Thyroid gland (tissue), 4 donors: Measurements from ENCODE around the gene PAM16. TPM values are rescaled to one million over a fixed set of nuclear protein-coding genes. Genes with fewer than 3 reads are reported as not detected.
"Not testable (repeated sequence)": the region's sequence is repeated elsewhere in the genome, so short reads cannot be mapped to it uniquely, and the experiment has no call there.

ENCODE experiments used
- DNase-seq, 2 donors: peaks; one replicate each; pipeline ENCODE4 v3.0.0-alpha.2; 2019
- H3K27ac ChIP-seq, 3 donors: fragments of 200-600 bp; sonication (generic); 1 replicate in 2 of 3; 2 replicates in 1 of 3; pipeline ENCODE4 v1.5.1; 2016 to 2019; ENCODE audit warnings: mild to moderate bottlenecking in 1 of 3, moderate library complexity in 1 of 3
- H3K27me3 ChIP-seq: fragments of 200-600 bp; sonication (generic); one replicate; pipeline ENCODE4 v1.5.1; 2019
- H3K36me3 ChIP-seq, 2 donors: fragments of 200-600 bp; sonication (generic); one replicate each; pipeline ENCODE4 v1.5.1; 2016 to 2019
- H3K4me1 ChIP-seq, 2 donors: fragments of 200-600 bp; sonication (generic); one replicate each; pipeline ENCODE4 v1.5.1; 2017 to 2019
- H3K4me3 ChIP-seq, 3 donors: fragments of 200-600 bp; sonication (generic); replicated peaks in 1 of 3; 1 replicate in 2 of 3; 2 replicates in 1 of 3; pipeline ENCODE4 v1.5.1; 2016; ENCODE audit warnings: mild to moderate bottlenecking in 1 of 3
- H3K9me3 ChIP-seq: fragments of 200-600 bp; sonication (generic); one replicate; pipeline ENCODE4 v1.5.1; 2017
- CTCF ChIP-seq, 6 experiments: fragments of 200-600 bp in 3 of 6; fragments of 450-650 bp in 3 of 6; sonication (generic) in 3 of 6; IDR thresholded peaks; one replicate each; pipeline ENCODE4 v1.5.1; 2016 to 2019; ENCODE audit warnings: antibody characterized with exemption in 6 of 6, mild to moderate bottlenecking in 2 of 6, inconsistent platforms in 1 of 6, moderate library complexity in 1 of 6
- POLR2A ChIP-seq, 2 donors: fragments of 450-650 bp; IDR thresholded peaks; one replicate each; pipeline ENCODE4 v1.6.1; 2017; ENCODE audit warnings: antibody characterized with exemption in 2 of 2, mild to moderate bottlenecking in 2 of 2, moderate library complexity in 1 of 2
- WGBS, 2 donors: methylation state at CpG; one replicate each; pipeline ENCODE4 v1.1.5; 2017; 5-methylcytosine and 5-hydroxymethylcytosine counted together
- intact Hi-C: fragments of 100-400 bp; cut with DNase I; formaldehyde crosslinking; loops from one replicate; pipeline ENCODE4 v1.15.1; 2023
- total RNA-seq, 4 donors: library from RNA; depleted of rRNA; stranded (reverse); fragments of >200 nt; gene quantifications; one replicate each; pipeline ENCODE4 v1.2.3, GENCODE V29; 2016

PAM16 gene
- total RNA-seq: 10 to 100 TPM in 3 of 4 donors, 1 to 10 TPM in 1; 5.6 to 60.2 (median 27.3) TPM

GRCh38 chr16:4350787-4351659 is at the start of gene PAM16:
Gene PAM16, minus strand, starts transcription at chr16:4351321. Its CDS starts 87 bp downstream, at chr16:4351234.
- no peak for TF ChIP-seq CTCF (IDR thresholded peaks at IDR 0.05)
- TF ChIP-seq POLR2A (IDR thresholded peaks at IDR 0.05): peak in 1 of 2 donors; percentile 47
- 0% methylated on average over 12 to 13 of the region's 81 CpGs for WGBS, 2 donors
- Histone ChIP-seq H3K4me1 (peaks cover 9 to 17% of the 10 kb centered on the region in 2 donors), H3K27ac (peak within 1 kb of the TSS in 2 of 3 donors; percentile 43 to 69), H3K9me3 (no peaks in the 10 kb centered on the region), H3K27me3 (no peaks in the 10 kb centered on the region), H3K36me3 (no peaks in the 10 kb centered on the region), H3K4me3 (peak within 1 kb of the TSS; percentile 14 to 88 (median 68))
- peak; percentile 98 for DNase-seq
- intact Hi-C loops: no loop called here

GRCh38 chr16:4399001-4399730 is 48.0 kb upstream of the PAM16 start:
- DNase-seq: no peak
- no peaks in the 10 kb centered on the region for H3K9me3 ChIP-seq
- intact Hi-C loops: no loop called here
- H3K36me3 ChIP-seq: no peaks in the 10 kb centered on the region
- no peaks in the 10 kb centered on the region for H3K27me3 ChIP-seq
- peaks cover 0 to 6% of the 10 kb centered on the region in 2 donors for H3K4me1 ChIP-seq
- TF ChIP-seq CTCF (IDR thresholded peaks at IDR 0.05): no peak
- TF ChIP-seq POLR2A (IDR thresholded peaks at IDR 0.05): no peak
- WGBS, 2 donors: 92 to 94% methylated on average over 9 of the region's 9 CpGs
- no peak overlapping the region for H3K27ac ChIP-seq
- H3K4me3 ChIP-seq: no peak overlapping the region

GRCh38 chr16:4395055-4395726 is 44.1 kb upstream of the PAM16 start:
- H3K9me3 ChIP-seq: no peaks in the 10 kb centered on the region
- peaks cover 15 to 20% of the 10 kb centered on the region in 2 donors for H3K4me1 ChIP-seq
- TF ChIP-seq POLR2A (IDR thresholded peaks at IDR 0.05) (no peak), CTCF (IDR thresholded peaks at IDR 0.05) (no peak)
- H3K27me3 ChIP-seq: no peaks in the 10 kb centered on the region
- intact Hi-C loops: no loop called here
- no peak overlapping the region for H3K27ac ChIP-seq
- no peak overlapping the region for H3K4me3 ChIP-seq
- no peak for DNase-seq
- no peaks in the 10 kb centered on the region for H3K36me3 ChIP-seq
- WGBS, 2 donors: 75 to 84% methylated on average over 6 to 9 of the region's 9 CpGs

- Histone ChIP-seq H3K4me1 (peaks cover 15 to 20% of the 10 kb centered on the region in 2 donors), H3K27ac (peak overlapping the region in 1 of 3 donors; percentile 59)
- H3K9me3 ChIP-seq, H3K36me3 ChIP-seq, H3K4me3 ChIP-seq, intact Hi-C loops, H3K27me3 ChIP-seq, DNase-seq: not testable (repeated sequence)
- WGBS, 2 donors: 97% methylated on average over 15 of the region's 15 CpGs
Observed at GRCh38 chr16:4393850-4394249, 42.7 kb upstream of the PAM16 start.

GRCh38 chr16:4393240-4393600 is 42.1 kb upstream of the PAM16 start:
- peak; percentile 64 to 65 for DNase-seq
- intact Hi-C loops: no loop called here
- H3K9me3 ChIP-seq: no peaks in the 10 kb centered on the region
- 61 to 63% methylated on average over 4 to 6 of the region's 6 CpGs for WGBS, 2 donors
- H3K4me1 ChIP-seq: peaks cover 15 to 20% of the 10 kb centered on the region in 2 donors
- TF ChIP-seq CTCF (IDR thresholded peaks at IDR 0.05): no peak
- no peak for TF ChIP-seq POLR2A (IDR thresholded peaks at IDR 0.05)
- H3K27ac ChIP-seq: peak overlapping the region; percentile 34 to 81 (median 59)
- no peaks in the 10 kb centered on the region for H3K27me3 ChIP-seq
- H3K36me3 ChIP-seq: no peaks in the 10 kb centered on the region
- H3K4me3 ChIP-seq: no peak overlapping the region
